Endothelial cell (in vitro differentiated cells): ENCODE results near the gene GPR78. TPM values are rescaled to one million over a fixed set of nuclear protein-coding genes. Genes with fewer than 3 reads are reported as not detected.

Experiments
- DNase-seq: peaks from one replicate; pipeline ENCODE4 v3.0.0; 2021; ENCODE audit warnings: low spot score
- H3K27ac Mint-ChIP-seq: one replicate; pipeline ENCODE4 v1.8.0; 2021; ENCODE audit warnings: mixed read lengths, inconsistent platforms; ENCODE audit not compliant: unreplicated experiment
- H3K27me3 Mint-ChIP-seq: one replicate; pipeline ENCODE4 v1.8.0; 2021; ENCODE audit warnings: mild to moderate bottlenecking, moderate library complexity, mixed read lengths, inconsistent platforms; ENCODE audit not compliant: unreplicated experiment
- H3K36me3 Mint-ChIP-seq: one replicate; pipeline ENCODE4 v1.8.0; 2021; ENCODE audit warnings: mild to moderate bottlenecking, low read depth, mixed read lengths, inconsistent platforms; ENCODE audit not compliant: unreplicated experiment
- H3K4me1 Mint-ChIP-seq: one replicate; pipeline ENCODE4 v1.8.0; 2021; ENCODE audit warnings: mild to moderate bottlenecking, mixed read lengths, inconsistent platforms; ENCODE audit not compliant: unreplicated experiment
- H3K4me3 Mint-ChIP-seq: one replicate; pipeline ENCODE4 v1.8.0; 2021; ENCODE audit warnings: mild to moderate bottlenecking, mixed read lengths, inconsistent platforms; ENCODE audit not compliant: unreplicated experiment
- H3K9me3 Mint-ChIP-seq: one replicate; pipeline ENCODE4 v1.8.0; 2021; ENCODE audit warnings: mixed read lengths, inconsistent platforms; ENCODE audit not compliant: unreplicated experiment
- CTCF ChIP-seq: fragments of 200-600 bp; sonication (generic); IDR thresholded peaks from one replicate; pipeline ENCODE4 v1.5.0; 2021; ENCODE audit warnings: antibody characterized with exemption; ENCODE audit not compliant: unreplicated experiment
- total RNA-seq: library from RNA; stranded (reverse); fragmentation: NEBNext Ultra II Directional; extraction: Animal tissue kit (Norgen Biotek cat#: 25700); gene quantifications from one replicate; pipeline ENCODE4 v1.2.1, GENCODE V29; 2021; ENCODE audit not compliant: unreplicated experiment

Gene GPR78
- total RNA-seq, 1 donor from 2014 or later: not detected

GRCh38 chr4:8589823-8590545, 9.8 kb downstream of the GPR78 start:
- no peak overlapping the region for H3K27ac Mint-ChIP-seq
- TF ChIP-seq CTCF: no peak
- peaks cover 3% of the 10 kb centered on the region for H3K4me1 Mint-ChIP-seq
- H3K36me3 Mint-ChIP-seq: no peaks in the 10 kb centered on the region
- DNase-seq: no peak
- no peak overlapping the region for H3K4me3 Mint-ChIP-seq
- H3K9me3 Mint-ChIP-seq: no peaks in the 10 kb centered on the region
- peaks cover 20% of the 10 kb centered on the region for H3K27me3 Mint-ChIP-seq

DNA sequence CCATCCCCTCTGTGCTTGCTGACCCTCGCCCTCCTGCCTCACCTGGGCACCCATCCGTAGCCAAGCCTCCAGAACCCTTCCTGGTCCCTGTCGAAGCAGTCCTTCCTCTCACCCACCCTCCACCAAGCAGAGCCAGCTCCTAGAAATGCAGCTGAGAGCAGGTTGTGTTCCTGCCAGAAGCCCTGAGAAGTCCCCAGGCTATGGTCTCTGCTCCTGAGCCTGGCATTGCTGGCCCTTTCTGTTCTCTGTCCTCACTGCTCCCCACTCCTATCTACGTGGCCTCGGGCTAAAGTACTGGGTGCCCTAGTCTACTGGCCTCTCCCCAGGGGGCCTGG, 10.3 kb downstream of the GPR78 start:
- Mint-ChIP-seq H3K27ac (no peak overlapping the region), H3K27me3 (peaks cover 20% of the 10 kb centered on the region), H3K4me1 (peaks cover 3% of the 10 kb centered on the region), H3K4me3 (no peak overlapping the region), H3K36me3 (no peaks in the 10 kb centered on the region), H3K9me3 (no peaks in the 10 kb centered on the region)
- no peak for TF ChIP-seq CTCF
- DNase-seq: no peak

- no peaks in the 10 kb centered on the region for H3K9me3 Mint-ChIP-seq
- no peaks in the 10 kb centered on the region for H3K36me3 Mint-ChIP-seq
- no peak overlapping the region for H3K27ac Mint-ChIP-seq
- no peak for DNase-seq
- no peak overlapping the region for H3K4me3 Mint-ChIP-seq
- TF ChIP-seq CTCF: no peak
- H3K4me1 Mint-ChIP-seq: peaks cover 3% of the 10 kb centered on the region
- H3K27me3 Mint-ChIP-seq: peaks cover 20% of the 10 kb centered on the region
Observed at GRCh38 chr4:8591114-8591513, 10.9 kb downstream of the GPR78 start.

DNA sequence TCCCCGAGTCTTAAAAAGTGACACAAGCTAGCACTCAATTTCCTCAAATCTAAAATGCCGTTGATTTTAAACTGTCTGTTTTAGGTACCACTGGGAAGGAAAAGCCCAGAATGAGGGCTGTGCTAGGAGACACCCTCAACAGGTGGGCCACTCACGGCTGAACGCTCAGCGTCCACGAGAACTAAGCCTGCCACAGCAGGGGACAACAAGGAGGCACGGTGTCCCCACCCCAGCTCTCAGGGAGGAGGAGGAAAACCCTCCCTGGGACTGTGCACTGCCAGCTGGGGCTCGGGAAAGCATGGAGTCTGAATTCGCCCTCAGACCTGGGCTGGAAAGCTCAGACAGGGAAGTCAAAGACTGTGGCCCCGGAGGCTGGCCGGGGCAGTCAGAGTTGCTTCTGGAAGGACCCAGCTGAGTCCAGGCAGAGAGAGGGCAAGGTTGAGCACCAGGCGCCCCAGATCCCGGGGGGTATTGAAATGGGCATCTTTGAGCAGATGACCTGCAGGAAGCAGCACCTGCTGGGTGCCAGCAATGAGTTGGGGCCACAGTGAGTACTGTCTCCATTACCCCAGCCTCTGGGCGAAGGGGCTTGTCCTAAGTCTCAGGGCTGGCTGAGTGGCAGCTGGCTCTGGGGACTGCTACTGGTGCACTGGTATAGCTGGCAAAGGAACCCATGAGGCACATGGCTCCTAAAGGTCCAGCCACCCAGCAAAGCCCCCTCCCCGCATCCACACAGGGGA, 11.6 kb downstream of the GPR78 start:
- H3K4me3 Mint-ChIP-seq: no peak overlapping the region
- no peaks in the 10 kb centered on the region for H3K36me3 Mint-ChIP-seq
- H3K27me3 Mint-ChIP-seq: peaks cover 20% of the 10 kb centered on the region
- no peak for TF ChIP-seq CTCF
- no peaks in the 10 kb centered on the region for H3K9me3 Mint-ChIP-seq
- no peak overlapping the region for H3K27ac Mint-ChIP-seq
- DNase-seq: no peak
- peaks cover 3% of the 10 kb centered on the region for H3K4me1 Mint-ChIP-seq
